ENCODE data around the gene OR10J4.
"Not testable (repeated sequence)": the region's sequence is repeated elsewhere in the genome, so short reads cannot be mapped to it uniquely, and the experiment has no call there.

The OR10J4 gene

GRCh38 chr1:159431904-159432303 is at the start of gene OR10J4:
Gene OR10J4, plus strand, starts transcription at chr1:159432204.
- no peak for FAIRE-seq

DNA sequence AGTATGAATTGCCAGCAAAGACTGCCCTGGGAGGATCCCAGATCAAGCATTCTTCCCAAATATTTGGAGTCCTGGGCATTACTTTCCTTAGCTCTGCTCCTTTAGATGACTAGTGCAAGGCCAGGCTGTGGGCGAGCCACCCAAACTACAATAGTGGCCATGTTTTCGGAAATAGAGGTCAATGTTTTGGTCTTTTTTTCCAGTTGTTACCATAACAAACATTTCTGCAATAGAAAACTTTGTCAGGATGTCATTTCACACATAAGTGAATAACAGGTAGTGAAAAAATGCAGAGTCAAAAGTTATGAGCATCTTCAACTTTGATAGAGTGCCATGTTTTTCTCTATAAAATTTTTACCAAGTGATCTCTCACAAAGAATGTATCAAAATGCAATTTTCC is 25.2 kb upstream of the OR10J4 start:
- FAIRE-seq: no peak

- FAIRE-seq: no peak
These were observed 23.1 kb upstream of the OR10J4 start for GRCh38 chr1:159408862-159409400.

DNA sequence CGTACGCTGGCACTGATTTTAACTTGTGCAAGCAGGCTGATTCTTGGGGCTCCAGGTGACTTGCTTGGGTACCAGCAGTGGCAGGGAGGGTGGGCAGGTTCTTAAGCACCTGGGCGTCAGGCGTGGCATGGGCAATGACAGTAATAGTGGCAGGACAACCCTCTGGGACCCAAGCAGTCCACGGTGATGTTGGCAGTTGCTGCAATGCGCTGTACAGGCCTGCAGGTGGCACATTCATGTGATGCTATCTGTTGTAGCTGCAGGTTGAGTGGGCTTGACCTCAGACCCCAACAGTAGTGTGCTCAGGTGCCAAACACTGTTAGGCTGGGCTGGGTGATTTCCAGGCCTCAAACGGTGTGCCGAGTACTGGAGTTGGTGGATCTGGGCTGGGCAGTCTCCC is 10.2 kb upstream of the OR10J4 start:
- FAIRE-seq: no peak

GRCh38 chr1:159428536-159428935 is 3.5 kb upstream of the OR10J4 start:
- FAIRE-seq: no peak

DNA sequence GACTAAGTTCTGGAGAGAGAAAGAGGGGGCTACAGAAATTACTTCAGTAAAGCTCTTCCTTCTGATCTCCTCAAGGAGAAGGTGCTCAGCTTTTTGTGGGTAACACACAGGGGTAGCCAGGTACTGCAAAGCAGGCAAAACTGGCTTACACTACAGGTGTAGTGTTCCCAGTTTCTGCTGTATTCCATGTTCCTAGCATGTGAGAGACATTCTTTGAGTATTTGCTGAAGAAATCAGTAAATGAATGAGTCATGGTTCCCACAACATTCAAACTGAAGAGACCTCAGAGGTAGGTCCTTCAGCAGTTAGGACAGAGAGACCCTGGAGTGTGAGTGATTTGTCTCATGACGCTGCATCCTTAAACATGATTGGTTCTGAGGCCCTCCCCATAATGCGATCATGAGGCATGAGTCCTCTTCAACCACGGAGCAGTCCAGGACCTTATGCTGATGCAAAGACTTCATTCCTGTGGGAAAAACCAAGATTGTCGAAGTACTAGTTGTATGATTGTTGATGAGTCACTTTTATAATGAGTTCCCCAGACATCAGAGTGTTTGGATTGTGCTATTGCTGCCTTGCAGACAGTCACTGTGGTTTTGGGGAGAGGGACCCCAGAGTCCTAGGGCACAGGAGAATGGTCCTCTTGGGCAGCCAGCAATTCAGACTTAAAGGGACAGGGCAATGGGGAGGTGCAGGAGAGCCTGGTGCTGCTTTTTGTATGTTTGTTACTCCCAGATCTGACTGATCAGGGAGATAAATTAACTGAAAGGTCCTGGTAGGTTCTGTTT is 2.7 kb upstream of the OR10J4 start:
- no peak for FAIRE-seq

- FAIRE-seq: no peak
These were observed 1.0 kb upstream of the OR10J4 start for GRCh38 chr1:159430985-159431384.

DNA sequence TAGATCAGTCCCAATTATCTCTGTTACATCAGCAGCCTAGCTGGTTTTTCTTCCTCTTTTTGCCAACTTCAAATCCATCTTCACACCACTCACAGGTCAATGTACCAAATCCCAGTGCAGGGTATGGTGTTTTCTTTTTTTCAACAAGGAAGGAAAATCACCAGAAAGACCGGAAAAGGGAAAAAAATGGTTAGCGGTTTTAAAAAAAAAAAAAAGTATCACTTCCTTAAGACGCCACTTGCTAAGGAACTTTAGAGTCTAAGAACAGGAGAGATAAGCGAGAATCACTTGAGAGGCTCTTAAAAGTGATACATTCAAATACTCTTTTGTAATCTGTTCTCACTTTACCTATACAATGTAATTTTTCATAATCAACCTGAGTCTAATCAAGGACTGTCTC is 4.5 kb downstream of the OR10J4 start:
- FAIRE-seq: no peak

GRCh38 chr1:159439422-159439821 is 7.4 kb downstream of the OR10J4 start, which contains the start of gene OR10J1:
Gene OR10J1, plus strand, starts transcription at chr1:159439722. Its CDS starts 70 bp downstream, at chr1:159439792.
- FAIRE-seq: no peak

- no peak for FAIRE-seq
These were observed 9.4 kb downstream of the OR10J4 start for GRCh38 chr1:159441360-159441759.

- FAIRE-seq: no peak
These were observed 10.4 kb downstream of the OR10J4 start for GRCh38 chr1:159442428-159442827.

DNA sequence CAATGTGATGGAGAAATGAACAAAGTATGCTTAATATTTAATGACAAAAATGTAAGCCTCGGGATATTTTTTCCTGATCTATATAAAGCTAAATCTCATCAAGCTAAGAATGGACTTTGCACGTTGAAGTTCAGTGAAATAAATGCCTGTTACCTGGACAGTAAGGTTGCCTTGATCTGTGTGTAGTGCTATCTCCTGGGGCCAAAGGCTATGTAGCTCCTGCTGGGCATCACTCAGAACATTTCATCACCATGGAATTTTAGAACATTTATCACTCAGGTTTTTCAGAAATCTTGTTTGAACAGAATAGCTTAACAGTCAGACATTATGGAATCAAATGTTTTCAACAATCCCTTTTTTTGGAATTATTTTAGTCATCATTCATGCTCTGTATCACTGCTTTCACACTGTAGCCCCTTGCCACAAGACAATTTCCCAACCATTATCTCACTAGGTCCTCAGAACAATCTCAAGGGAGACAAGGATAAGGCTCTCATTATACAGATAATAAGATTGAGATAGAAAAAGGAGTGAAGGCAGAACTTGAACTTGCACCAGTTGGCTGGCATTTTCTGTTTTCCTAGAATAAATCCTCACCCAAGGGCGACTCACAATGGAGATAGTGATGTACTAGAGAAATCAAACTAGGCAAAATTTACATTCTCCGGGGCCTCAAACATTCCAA is 11.2 kb downstream of the OR10J4 start:
- no peak for FAIRE-seq

DNA sequence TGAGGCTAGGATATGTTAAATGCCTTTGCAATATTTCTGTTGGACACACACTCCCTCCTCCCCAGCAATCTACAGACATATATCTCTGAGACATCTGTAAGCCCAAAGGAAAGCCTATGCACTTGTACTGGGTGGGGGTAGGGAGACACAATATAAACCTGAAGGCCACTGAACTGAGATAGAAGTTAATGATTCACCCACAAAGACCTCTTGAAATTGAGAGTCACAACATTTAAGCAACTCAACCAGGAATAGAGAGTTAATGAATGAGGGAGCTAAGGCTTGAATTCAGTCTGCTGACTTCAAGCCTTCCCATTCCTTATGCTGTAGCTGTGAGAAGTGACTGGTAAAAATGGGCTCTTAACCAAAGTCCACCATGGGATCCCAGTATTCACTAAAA is 12.5 kb downstream of the OR10J4 start:
- no peak for FAIRE-seq

GRCh38 chr1:159448181-159448580 is 16.2 kb downstream of the OR10J4 start:
- no peak for FAIRE-seq

DNA sequence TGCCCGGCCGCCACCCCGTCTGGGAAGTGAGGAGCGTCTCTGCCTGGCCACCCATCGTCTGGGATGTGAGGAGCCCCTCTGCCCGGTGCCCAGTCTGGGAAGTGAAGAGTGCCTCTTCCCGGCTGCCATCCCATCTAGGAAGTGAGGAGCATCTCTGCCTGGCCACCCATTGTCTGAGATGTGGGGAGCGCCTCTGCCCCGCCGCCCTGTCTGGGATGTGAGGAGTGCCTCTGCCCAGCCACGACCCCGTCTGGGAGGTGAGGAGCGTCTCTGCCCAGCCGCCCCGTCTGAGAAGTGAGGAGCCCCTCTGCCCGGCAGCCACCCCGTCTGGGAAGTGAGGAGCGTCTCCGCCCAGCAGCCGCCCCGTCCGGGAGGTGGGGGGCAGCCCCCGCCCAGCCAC is 17.6 kb downstream of the OR10J4 start:
- FAIRE-seq: not testable (repeated sequence)

GRCh38 chr1:159459551-159459950 is 27.5 kb downstream of the OR10J4 start:
- FAIRE-seq: no peak

DNA sequence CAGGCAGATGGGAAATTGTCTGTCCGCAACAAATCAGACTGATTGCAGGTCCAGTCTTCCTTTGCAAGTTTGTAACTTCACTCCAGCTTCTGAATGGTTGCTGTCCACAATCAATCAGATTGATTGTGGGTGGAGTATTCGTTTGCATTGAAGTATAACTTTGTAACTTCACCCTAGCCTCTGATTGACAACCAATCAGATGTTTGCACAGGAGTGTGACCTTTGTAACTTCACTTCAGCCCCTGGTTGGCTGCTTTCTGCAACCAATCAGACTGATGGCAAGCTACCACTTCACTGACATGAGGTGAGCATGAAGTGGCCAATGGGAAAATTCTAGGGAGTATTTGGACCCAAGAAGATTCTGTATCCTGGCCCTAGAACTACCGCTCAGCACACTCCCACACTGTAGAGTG is 33.2 kb downstream of the OR10J4 start:
- FAIRE-seq: no peak

DNA sequence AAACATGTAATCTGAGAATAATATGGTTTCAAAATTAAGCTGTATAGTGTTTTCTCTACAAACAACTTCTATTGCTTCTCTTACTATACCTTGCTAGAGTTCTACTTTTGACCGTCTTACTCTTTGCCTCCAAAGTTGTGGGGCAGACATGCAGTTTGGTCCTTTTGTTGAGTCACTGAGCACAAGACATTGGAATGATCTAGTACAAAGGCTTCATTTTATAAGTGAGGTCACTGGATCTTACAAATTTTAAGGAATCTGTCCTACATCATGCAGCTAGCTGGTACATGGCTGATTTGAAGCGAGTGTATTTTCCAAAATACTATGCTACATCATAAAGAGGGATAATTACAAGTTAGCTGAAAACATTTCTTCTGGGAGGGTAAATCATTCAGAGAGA is 36.3 kb downstream of the OR10J4 start:
- FAIRE-seq: no peak

GRCh38 chr1:159469921-159470533 is 38.0 kb downstream of the OR10J4 start:
- no peak for FAIRE-seq

DNA sequence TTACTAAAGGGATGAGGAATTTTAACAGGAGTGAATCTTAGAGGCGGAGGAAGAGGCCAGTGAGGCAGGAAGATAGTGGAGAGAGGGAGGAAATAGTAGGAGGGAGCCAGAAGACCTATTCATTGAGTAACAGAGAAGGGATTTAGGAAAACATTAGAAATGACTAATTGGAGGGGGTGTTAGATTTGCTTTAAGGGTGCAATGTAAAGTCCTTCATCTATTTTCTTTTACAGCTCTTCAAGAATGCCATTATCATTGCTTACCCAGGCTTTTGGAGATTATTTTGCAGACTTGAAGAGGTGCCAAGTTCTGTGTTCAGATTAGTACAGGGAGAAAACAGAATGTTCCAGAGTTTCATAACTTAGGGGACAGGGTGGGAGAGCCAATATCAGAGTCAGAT is 41.3 kb downstream of the OR10J4 start:
- no peak for FAIRE-seq

GRCh38 chr1:159474926-159475325 is 42.9 kb downstream of the OR10J4 start:
- FAIRE-seq: no peak

Data from islet of Langerhans (tissue), 1 donor.